Measurements from ENCODE around the gene TMPRSS15.
A peak's percentile ranks its signal among the peaks of the same experiment; 100 is the strongest.
"Not testable (repeated sequence)": the region's sequence is repeated elsewhere in the genome, so short reads cannot be mapped to it uniquely, and the experiment has no call there.

TMPRSS15 gene

GRCh38 chr21:18384771-18385170 lies 18.8 kb downstream of the TMPRSS15 start:
- Histone ChIP-seq H3K4me2 (ENCODE audit: low read depth, low read length, poor library complexity, severe bottlenecking) (no peak overlapping the region), H3K27ac (ENCODE audit: low read depth, low read length) (no peak overlapping the region), H3K27me3 (ENCODE audit: low read length) (no peaks in the 10 kb centered on the region), H3K9ac (ENCODE audit: low read length) (no peak overlapping the region), H4K20me1 (ENCODE audit: low read depth, low read length) (no peaks in the 10 kb centered on the region), H3F3A (ENCODE audit: insufficient read depth) (no peaks in the 10 kb centered on the region), H2AFZ (ENCODE audit: low read depth, low read length, severe bottlenecking) (no peak overlapping the region), H3K79me2 (ENCODE audit: insufficient read depth, low read length) (no peaks in the 10 kb centered on the region), H3K4me3 (ENCODE audit: insufficient read depth, low read length, poor library complexity, severe bottlenecking) (no peak overlapping the region), H3K36me3 (ENCODE audit: low read length) (no peaks in the 10 kb centered on the region), H3K9me2 (replicated peaks; ENCODE audit: insufficient read depth, low read length) (no peaks in the 10 kb centered on the region), H3K9me3 (ENCODE audit: insufficient read depth, low read length) (no peaks in the 10 kb centered on the region)
- TF ChIP-seq EZH2phosphoT487 (conservative IDR thresholded peaks at IDR 0.05; ENCODE audit: low read length) (no peak), CTCF (IDR thresholded peaks at IDR 0.05; ENCODE audit: insufficient read depth, low read length, poor library complexity, severe bottlenecking) (peak; percentile 80)

GRCh38 chr21:18382934-18383619 lies 20.5 kb downstream of the TMPRSS15 start:
- H3K9me2 ChIP-seq (replicated peaks; ENCODE audit: insufficient read depth, low read length); H4K20me1 ChIP-seq (ENCODE audit: low read depth, low read length); H3K4me3 ChIP-seq (ENCODE audit: insufficient read depth, low read length, poor library complexity, severe bottlenecking); H3K27me3 ChIP-seq (ENCODE audit: low read length); H3F3A ChIP-seq (ENCODE audit: insufficient read depth); H3K4me2 ChIP-seq (ENCODE audit: low read depth, low read length, poor library complexity, severe bottlenecking); H3K36me3 ChIP-seq (ENCODE audit: low read length); H3K9me3 ChIP-seq (ENCODE audit: insufficient read depth, low read length); H3K27ac ChIP-seq (ENCODE audit: low read depth, low read length); H3K79me2 ChIP-seq (ENCODE audit: insufficient read depth, low read length); H3K9ac ChIP-seq (ENCODE audit: low read length): not testable (repeated sequence)
- H2AFZ ChIP-seq (ENCODE audit: low read depth, low read length, severe bottlenecking) = peak overlapping the region; percentile 29

GRCh38 chr21:18382141-18382540 lies 21.4 kb downstream of the TMPRSS15 start:
- H3K36me3 ChIP-seq (ENCODE audit: low read length) = no peaks in the 10 kb centered on the region
- no peak overlapping the region for H3K4me2 ChIP-seq (ENCODE audit: low read depth, low read length, poor library complexity, severe bottlenecking)
- no peaks in the 10 kb centered on the region for H3F3A ChIP-seq (ENCODE audit: insufficient read depth)
- H3K9me3 ChIP-seq (ENCODE audit: insufficient read depth, low read length) = no peaks in the 10 kb centered on the region
- H3K9me2 ChIP-seq (replicated peaks; ENCODE audit: insufficient read depth, low read length) = no peaks in the 10 kb centered on the region
- no peaks in the 10 kb centered on the region for H3K27me3 ChIP-seq (ENCODE audit: low read length)
- H3K79me2 ChIP-seq (ENCODE audit: insufficient read depth, low read length) = no peaks in the 10 kb centered on the region
- H2AFZ ChIP-seq (ENCODE audit: low read depth, low read length, severe bottlenecking) = no peak overlapping the region
- TF ChIP-seq CTCF (IDR thresholded peaks at IDR 0.05; ENCODE audit: insufficient read depth, low read length, poor library complexity, severe bottlenecking) (no peak), EZH2phosphoT487 (conservative IDR thresholded peaks at IDR 0.05; ENCODE audit: low read length) (no peak)
- no peak overlapping the region for H3K4me3 ChIP-seq (ENCODE audit: insufficient read depth, low read length, poor library complexity, severe bottlenecking)
- H3K27ac ChIP-seq (ENCODE audit: low read depth, low read length) = no peak overlapping the region
- no peak overlapping the region for H3K9ac ChIP-seq (ENCODE audit: low read length)
- no peaks in the 10 kb centered on the region for H4K20me1 ChIP-seq (ENCODE audit: low read depth, low read length)

GRCh38 chr21:18373606-18374005 lies 30.0 kb downstream of the TMPRSS15 start:
- no peaks in the 10 kb centered on the region for H3K9me3 ChIP-seq (ENCODE audit: insufficient read depth, low read length)
- H3K9ac ChIP-seq (ENCODE audit: low read length) = no peak overlapping the region
- no peaks in the 10 kb centered on the region for H3K27me3 ChIP-seq (ENCODE audit: low read length)
- H3F3A ChIP-seq (ENCODE audit: insufficient read depth) = no peaks in the 10 kb centered on the region
- TF ChIP-seq CTCF (IDR thresholded peaks at IDR 0.05; ENCODE audit: insufficient read depth, low read length, poor library complexity, severe bottlenecking) = no peak
- TF ChIP-seq EZH2phosphoT487 (conservative IDR thresholded peaks at IDR 0.05; ENCODE audit: low read length) = no peak
- no peak overlapping the region for H2AFZ ChIP-seq (ENCODE audit: low read depth, low read length, severe bottlenecking)
- no peaks in the 10 kb centered on the region for H3K9me2 ChIP-seq (replicated peaks; ENCODE audit: insufficient read depth, low read length)
- H3K27ac ChIP-seq (ENCODE audit: low read depth, low read length) = no peak overlapping the region
- H4K20me1 ChIP-seq (ENCODE audit: low read depth, low read length) = no peaks in the 10 kb centered on the region
- H3K4me2 ChIP-seq (ENCODE audit: low read depth, low read length, poor library complexity, severe bottlenecking) = no peak overlapping the region
- H3K4me3 ChIP-seq (ENCODE audit: insufficient read depth, low read length, poor library complexity, severe bottlenecking) = no peak overlapping the region
- no peaks in the 10 kb centered on the region for H3K36me3 ChIP-seq (ENCODE audit: low read length)
- H3K79me2 ChIP-seq (ENCODE audit: insufficient read depth, low read length) = no peaks in the 10 kb centered on the region

All from SU-DHL-6 (cell line).